ENCODE data around the gene ZMPSTE24.

DNA sequence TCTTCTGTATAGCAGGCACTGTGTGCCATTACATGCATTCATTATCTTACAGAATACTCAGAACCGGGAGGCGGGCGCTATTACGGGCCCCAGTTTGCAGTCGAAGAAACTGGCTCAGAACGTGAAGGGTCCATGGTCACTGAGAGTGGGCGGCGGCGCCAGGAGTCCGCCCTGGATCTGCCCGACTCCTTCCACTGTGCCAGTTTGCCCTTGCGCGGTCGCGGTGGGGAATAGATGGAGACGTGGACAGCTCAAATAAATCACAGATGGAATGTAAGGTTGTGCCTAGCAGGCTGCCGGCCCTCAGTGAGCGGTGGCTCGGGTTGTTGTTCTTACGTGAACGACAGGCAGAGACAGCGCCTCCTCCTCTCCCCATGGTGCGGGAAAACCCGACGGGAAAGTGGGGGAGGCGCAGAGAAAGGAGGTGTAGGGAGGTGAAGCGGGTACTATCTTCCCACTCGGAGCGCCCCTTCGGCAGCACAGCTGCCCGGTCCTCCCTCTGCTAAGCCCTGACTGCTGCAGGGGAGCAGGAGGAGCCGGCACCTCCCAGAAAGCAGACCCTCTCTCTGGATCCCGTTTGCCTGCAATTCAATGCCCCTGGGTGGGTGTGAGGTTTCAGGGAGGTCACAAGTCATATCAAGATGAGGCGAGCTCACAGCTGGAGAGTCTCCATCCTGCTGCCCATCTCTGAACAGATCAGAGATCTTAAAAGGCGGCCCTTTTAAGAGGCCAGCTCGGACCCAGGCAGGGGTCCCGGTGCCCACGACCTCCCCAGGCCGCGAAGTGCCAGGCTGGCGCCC lies 58.0 kb downstream of the ZMPSTE24 start:
- peak; percentile 68 for TF ChIP-seq EZH2 (IDR thresholded peaks at IDR 0.05; ENCODE audit: low read length)
- TF ChIP-seq, protein P1, sequence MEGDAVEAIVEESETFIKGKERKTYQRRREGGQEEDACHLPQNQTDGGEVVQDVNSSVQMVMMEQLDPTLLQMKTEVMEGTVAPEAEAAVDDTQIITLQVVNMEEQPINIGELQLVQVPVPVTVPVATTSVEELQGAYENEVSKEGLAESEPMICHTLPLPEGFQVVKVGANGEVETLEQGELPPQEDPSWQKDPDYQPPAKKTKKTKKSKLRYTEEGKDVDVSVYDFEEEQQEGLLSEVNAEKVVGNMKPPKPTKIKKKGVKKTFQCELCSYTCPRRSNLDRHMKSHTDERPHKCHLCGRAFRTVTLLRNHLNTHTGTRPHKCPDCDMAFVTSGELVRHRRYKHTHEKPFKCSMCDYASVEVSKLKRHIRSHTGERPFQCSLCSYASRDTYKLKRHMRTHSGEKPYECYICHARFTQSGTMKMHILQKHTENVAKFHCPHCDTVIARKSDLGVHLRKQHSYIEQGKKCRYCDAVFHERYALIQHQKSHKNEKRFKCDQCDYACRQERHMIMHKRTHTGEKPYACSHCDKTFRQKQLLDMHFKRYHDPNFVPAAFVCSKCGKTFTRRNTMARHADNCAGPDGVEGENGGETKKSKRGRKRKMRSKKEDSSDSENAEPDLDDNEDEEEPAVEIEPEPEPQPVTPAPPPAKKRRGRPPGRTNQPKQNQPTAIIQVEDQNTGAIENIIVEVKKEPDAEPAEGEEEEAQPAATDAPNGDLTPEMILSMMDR (optimal IDR thresholded peaks at IDR 0.05 in 1 of 3, IDR thresholded peaks at IDR 0.05 in 1 of 3, conservative IDR thresholded peaks at IDR 0.05 in 1 of 3; ENCODE audit: extremely low read depth in 1 of 3, insufficient read depth in 2 of 3, low read length in 3 of 3), result no peak
